Activated CD8-positive, alpha-beta memory T cell treated with anti-CD3 and anti-CD28 coated beads, Interleukin-2, amount 50 U/mL, for 1 hour (primary cell): ENCODE data around the gene LSM11.

ENCODE experiments used
- DNase-seq: peaks from one replicate; pipeline ENCODE4 v3.0.0-alpha.2; 2020; ENCODE audit errors: extremely low read depth

The LSM11 gene

GRCh38 chr5:157767689-157768088 is 24.2 kb downstream of the LSM11 start:
- DNase-seq, result no peak

- DNase-seq, result no peak
Measured at GRCh38 chr5:157770665-157771064, 27.2 kb downstream of the LSM11 start.

- DNase-seq, result no peak
Measured at GRCh38 chr5:157772127-157772526, 28.6 kb downstream of the LSM11 start.

GRCh38 chr5:157778121-157778805 is 34.8 kb downstream of the LSM11 start:
- DNase-seq, result no peak

- no peak for DNase-seq
Measured at GRCh38 chr5:157779221-157779620, 35.7 kb downstream of the LSM11 start.

GRCh38 chr5:157785801-157786200 is 42.3 kb downstream of the LSM11 start:
- no peak for DNase-seq

- no peak for DNase-seq
Measured at GRCh38 chr5:157793301-157793700, 49.8 kb downstream of the LSM11 start.

GRCh38 chr5:157799578-157799977 is 56.1 kb downstream of the LSM11 start:
- no peak for DNase-seq

GRCh38 chr5:157800137-157800536 is 56.6 kb downstream of the LSM11 start:
- no peak for DNase-seq

- no peak for DNase-seq
Measured at GRCh38 chr5:157802736-157803135, 59.2 kb downstream of the LSM11 start.

- no peak for DNase-seq
Measured at GRCh38 chr5:157808043-157808442, 64.5 kb downstream of the LSM11 start.
